NCI-H187 (cell line): Measurements from ENCODE around the gene CIP2A.
"Not testable (repeated sequence)": the region's sequence is repeated elsewhere in the genome, so short reads cannot be mapped to it uniquely, and the experiment has no call there.

ENCODE experiments used
- DNase-seq, 2 experiments: peaks; one replicate each; lab custom pipeline; 2025; lab: John Stamatoyannopoulos, UW

Gene CIP2A

GRCh38 chr3:108589081-108589997 lies at the start of gene CIP2A, which contains the start of gene DZIP3:
Gene CIP2A (minus strand): TSS chr3:108589438. CDS start chr3:108589375, 63 bp downstream.
Gene DZIP3 (plus strand): TSS chr3:108589722. CDS start chr3:108605407, 15,685 bp downstream.
- peak; percentile 71 to 81 for DNase-seq

GRCh38 chr3:108629974-108630373 lies 40.7 kb upstream of the CIP2A start:
- no peak for DNase-seq

- no peak for DNase-seq
Measured at GRCh38 chr3:108623504-108623903, 34.3 kb upstream of the CIP2A start.

- DNase-seq = no peak
Measured at GRCh38 chr3:108620250-108620649, 31.0 kb upstream of the CIP2A start.

GRCh38 chr3:108616090-108616489 lies 26.9 kb upstream of the CIP2A start:
- DNase-seq = not testable (repeated sequence)

- DNase-seq = no peak
Measured at GRCh38 chr3:108610651-108611050, 21.4 kb upstream of the CIP2A start.

GRCh38 chr3:108608750-108609149 lies 19.5 kb upstream of the CIP2A start:
- no peak for DNase-seq

GRCh38 chr3:108605491-108605890 lies 16.3 kb upstream of the CIP2A start:
- no peak for DNase-seq

- no peak for DNase-seq
Measured at GRCh38 chr3:108605028-108605427, 15.8 kb upstream of the CIP2A start.

GRCh38 chr3:108603691-108604090 lies 14.5 kb upstream of the CIP2A start:
- no peak for DNase-seq

GRCh38 chr3:108602935-108603294 lies 13.7 kb upstream of the CIP2A start:
- no peak for DNase-seq

GRCh38 chr3:108602249-108602934 lies 13.2 kb upstream of the CIP2A start:
- no peak for DNase-seq

- no peak for DNase-seq
Measured at GRCh38 chr3:108599677-108600409, 10.6 kb upstream of the CIP2A start.

GRCh38 chr3:108598375-108598774 lies 9.1 kb upstream of the CIP2A start:
- DNase-seq = no peak

- DNase-seq = no peak
Measured at GRCh38 chr3:108595321-108595720, 6.1 kb upstream of the CIP2A start.

GRCh38 chr3:108590460-108590859 lies 1.2 kb upstream of the CIP2A start:
- DNase-seq = no peak

- DNase-seq = no peak
Measured at GRCh38 chr3:108589998-108590323, 723 bp upstream of the CIP2A start.

- no peak for DNase-seq
Measured at GRCh38 chr3:108588601-108589000, 637 bp downstream of the CIP2A start.

- no peak for DNase-seq
Measured at GRCh38 chr3:108578064-108578463, 11.2 kb downstream of the CIP2A start.

GRCh38 chr3:108569336-108569735 lies 19.9 kb downstream of the CIP2A start:
- no peak for DNase-seq

GRCh38 chr3:108566599-108566998 lies 22.6 kb downstream of the CIP2A start:
- DNase-seq = no peak

GRCh38 chr3:108565506-108565905 lies 23.7 kb downstream of the CIP2A start:
- DNase-seq = no peak

- no peak for DNase-seq
Measured at GRCh38 chr3:108564564-108564963, 24.7 kb downstream of the CIP2A start.
